NCI-H446 treated with DMSO at 0.1 percent for 48 hours (cell line): Measurements from ENCODE around the gene USH2A.
A peak's percentile ranks its signal among the peaks of the same experiment; 100 is the strongest.

ENCODE experiments used
- DNase-seq: peaks from one replicate; lab custom pipeline; 2025; lab: John Stamatoyannopoulos, UW

Gene USH2A

DNA sequence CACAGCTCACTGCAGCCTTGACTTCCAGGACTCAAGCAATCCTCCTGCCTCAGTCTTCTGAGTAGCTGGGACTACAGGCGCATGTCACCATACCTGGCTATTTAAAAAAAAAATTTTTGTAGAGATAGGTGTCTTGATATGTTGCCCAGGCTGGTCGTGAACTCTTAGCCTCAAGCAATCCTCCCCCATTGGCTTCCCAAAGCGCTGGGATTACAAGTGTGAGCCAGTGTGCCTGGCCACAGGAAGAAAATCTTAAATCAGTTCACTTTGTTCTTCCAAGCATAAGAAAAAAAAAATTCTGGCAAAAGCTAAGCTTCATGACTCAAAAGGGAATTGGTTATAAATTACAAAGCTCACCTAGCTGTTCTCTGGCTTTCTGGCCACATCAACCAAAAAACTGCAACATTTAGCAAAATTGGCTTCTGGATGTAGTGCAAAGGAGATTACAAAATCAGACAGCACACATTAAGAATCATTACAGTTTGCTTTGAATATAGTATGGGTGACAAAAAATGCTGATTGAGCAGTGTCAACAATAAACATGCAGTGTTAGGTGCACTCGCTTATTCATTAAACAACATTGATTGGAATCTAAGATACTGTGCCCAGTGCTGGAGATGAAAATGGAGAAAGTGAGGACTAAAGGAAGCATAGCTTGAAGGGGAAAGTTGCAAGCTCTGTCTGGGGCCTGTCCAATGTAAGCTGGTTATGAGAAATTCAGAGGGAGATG lies 779.5 kb downstream of the USH2A start:
- no peak for DNase-seq

DNA sequence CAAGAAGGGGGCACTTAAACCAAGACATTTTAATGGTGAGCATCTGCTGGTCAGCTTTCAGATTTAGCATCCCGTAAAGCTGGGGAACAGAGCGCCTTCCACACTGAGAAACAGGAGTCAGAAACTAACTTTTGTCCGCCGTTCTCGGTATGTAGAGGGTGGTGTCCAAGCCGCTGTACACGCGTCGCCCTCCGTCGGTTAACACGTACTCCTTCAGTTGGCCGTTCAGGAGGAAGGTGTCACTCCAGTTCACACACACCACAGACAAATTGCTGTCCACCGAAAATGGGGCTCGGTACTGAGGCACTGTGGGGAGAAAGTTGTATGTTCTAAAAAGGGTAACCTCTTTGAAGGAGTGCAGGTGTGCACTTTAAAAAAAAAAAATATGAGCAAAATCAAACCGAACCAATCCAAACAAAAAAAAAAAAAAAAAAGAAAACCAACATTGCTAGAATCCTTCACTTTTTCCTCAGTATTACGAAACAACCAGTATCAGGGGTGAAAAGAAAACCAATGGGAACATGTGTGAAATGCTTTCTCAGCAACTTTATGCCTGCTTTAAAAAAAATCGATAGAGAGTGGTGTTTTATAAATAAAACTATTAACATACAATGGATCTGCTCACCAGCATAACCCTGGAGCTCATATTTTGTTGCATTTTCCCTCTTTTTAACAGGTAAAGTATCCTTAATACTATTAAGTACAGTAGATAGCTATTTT lies 782.7 kb downstream of the USH2A start:
- DNase-seq: no peak

DNA sequence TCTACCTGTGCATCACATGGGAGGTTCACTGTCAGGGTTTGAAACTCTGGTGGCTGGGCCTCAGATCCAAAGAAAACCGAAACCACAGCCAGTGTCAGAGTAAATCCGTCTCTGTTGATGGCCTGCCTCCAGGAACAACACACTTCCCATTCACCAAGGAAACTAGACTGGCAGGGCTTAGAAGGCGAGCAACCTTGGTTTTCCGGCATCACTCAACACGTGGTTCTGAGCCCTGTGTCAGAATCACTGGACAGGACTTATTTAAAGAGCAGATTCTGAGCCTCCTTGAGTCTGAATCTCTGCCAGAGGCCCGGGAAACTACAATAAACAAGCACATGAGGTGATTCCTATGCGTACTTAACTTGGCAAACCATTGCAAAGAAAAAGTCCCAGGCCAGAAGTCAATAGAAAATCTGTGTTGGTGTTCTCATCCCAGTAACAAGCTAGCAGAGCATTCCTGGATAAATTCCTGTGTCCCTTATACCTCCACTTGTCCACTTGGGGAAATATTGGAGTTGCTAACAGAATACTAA lies 786.1 kb downstream of the USH2A start:
- DNase-seq: peak; percentile 21

DNA sequence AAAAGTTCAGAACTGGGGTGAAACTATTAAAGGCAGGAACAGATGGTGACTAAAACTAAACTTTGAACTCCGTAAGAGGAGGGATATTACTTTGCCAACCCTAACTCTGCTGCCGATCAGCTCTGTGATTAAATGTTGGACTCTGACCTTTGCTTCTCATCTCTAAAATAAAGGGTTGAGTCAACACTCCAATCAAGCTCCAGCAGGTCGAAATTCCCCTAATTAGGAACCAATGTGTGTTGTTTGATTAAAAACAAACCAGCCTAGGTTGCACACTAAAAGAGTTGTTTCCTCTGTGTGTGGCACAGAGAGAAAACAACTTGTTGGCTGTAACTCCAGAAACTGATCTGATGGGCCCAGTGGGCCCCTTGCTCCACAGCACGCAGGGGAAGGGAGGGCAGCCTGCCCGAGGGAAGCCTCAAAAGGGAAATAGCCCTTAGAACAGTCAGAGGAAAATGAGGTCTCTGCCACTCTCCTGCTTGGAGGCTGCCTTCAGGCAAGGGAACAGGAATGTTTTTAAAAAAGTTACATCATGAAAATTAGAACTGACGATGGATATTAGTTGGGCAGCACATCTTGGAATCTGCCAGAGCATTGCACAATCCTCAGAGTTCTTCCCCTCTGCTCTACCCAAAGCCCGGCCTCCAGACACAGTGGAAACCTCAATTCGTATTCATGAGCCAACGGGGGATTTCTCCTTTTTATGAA lies 786.8 kb downstream of the USH2A start:
- DNase-seq: no peak

DNA sequence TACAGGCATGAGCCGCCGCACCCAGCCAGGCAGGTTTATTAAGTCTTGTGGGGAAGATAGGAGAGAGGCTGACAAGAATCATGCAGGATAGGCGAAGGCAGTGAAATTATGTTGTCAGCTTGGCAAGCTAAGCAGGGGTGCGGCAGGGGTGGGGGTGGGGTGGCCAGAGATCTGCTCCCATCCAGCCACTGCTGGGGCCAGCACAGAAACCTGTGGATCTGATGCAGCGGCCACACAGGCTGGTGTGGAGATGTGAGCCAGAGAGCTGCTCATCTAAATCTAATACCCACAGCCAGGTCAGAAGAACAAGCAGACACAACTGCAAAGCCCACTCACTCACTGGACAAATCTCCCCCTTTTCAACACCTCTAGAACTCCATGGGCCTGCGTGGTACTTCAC lies 787.4 kb downstream of the USH2A start:
- DNase-seq: no peak

DNA sequence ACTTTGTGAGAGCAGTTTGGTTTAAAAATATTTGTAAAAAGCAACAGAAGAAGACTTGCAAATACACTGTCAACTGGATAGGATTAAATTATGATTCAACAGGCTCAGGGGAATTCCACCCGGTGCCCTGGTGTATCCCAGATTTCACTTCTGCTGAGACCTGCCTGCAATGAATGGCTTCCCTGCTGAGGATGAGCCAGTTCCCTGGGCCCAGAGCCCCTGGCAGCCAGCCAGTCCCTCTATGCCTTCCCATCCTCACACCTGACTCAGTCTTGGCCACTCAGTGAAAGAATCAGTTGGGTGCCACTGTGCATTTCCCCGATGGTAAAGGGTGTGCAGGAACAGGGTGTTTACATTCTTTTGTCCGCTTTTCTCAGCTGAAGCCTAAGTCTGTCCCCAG lies 791.8 kb downstream of the USH2A start:
- peak; percentile 14 for DNase-seq

DNA sequence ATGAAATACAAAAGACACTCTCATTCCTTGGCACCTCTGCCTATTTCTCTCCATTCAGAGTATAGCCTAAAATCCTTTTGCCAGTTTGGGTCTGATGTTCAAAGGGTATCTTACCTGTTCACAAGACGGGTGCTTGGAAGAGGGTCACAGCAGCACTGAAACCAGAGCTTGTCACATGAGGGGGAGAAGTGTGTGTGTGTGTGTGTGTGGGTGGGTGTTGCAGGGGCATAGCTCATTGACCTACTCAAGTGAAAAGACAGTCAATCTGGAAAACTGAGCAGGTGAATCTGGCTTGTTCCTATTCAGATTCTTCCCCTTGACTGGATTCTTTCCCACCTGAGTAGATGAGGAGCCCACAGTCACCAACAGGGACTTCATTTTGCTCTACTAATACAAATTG lies 792.2 kb downstream of the USH2A start:
- DNase-seq: no peak

DNA sequence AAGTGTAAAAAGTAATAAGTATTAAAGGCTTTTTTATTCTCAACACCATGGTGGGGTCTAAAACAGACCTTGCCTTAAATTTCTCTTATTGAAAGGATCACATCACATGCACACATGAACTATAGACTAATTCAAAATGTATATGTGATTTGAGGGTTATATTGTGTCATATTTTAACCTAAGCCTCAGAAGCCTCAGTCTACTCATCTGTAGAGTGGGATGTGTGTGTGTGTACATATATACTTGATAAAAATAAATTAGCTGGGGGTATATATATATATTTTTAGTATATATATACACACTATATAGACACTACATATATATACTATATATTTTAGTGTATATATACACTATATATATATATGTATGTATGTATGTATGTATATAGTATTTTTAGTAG lies 797.3 kb downstream of the USH2A start:
- no peak for DNase-seq

DNA sequence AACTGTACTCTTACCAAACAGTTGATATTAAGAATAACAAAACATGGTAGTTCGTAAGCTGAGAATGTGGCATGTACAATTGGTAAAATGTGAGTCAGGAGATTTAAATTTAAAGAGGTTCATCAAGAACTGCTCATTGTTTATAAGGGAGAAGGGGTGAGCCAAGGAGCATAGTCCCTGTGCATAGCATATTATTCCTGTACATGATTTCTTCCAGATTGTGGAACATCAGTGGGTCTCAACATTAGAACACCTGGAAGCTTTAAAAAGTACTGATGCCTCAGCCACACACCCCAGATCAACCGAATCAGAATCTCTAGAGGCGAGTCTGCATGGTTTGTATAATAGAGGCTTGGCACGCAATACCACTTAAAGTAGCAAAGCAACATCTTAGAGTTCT lies 800.1 kb downstream of the USH2A start:
- no peak for DNase-seq

DNA sequence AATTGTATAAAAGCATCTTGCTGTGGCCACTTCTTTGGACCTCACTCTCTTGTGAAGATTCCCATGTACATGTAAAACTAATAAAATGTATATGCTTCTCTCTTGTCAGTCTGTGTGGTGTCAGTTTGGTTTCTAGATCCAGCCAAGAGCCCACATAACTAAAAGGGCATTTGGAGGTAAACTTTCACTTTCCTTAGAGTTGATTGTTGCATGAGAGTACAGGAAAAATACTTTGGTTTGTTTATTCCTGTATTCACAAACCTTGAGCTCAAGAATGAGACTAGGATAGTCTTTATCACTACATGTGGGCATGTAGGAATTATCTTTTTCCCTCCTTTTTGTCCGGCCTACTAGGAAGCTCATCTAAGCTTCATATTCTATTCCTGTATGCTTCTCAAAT lies 805.3 kb downstream of the USH2A start:
- no peak for DNase-seq

DNA sequence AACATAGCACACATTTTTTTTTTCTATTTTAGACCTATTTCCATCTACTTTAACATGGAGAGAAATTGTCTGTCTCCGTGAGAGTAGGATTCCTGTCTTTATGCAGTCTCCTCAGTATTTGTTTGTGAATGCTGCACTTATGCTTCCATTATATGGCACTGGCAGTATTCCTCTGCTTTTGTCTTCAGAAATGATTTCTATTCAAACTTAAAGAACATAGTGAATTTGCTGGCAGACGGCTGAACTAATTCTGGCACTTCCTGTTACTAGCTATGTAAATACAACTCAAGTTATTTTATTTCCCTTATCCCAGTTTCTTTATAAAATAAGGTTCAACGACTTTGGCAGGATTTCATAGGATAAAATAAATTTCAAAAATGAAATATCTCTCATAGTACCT lies 810.9 kb downstream of the USH2A start:
- DNase-seq: no peak

DNA sequence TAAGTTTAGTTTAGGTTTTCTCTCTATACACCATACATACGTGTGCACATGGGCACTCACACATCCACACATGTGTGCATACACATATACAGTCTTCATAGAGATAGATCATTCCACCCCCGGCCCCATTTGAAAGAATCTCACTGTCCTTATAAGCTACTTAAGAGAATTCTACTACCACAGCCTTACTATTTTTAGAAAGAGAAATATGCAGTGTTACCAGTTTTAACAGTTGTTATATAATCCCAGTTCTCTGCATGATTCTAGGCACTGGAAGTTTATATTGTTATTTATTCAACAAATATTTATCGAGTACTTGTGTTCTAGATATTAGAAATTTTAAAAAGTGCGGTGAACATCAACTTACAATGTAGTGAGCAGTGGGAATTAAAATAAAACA lies 814.6 kb downstream of the USH2A start:
- no peak for DNase-seq

DNA sequence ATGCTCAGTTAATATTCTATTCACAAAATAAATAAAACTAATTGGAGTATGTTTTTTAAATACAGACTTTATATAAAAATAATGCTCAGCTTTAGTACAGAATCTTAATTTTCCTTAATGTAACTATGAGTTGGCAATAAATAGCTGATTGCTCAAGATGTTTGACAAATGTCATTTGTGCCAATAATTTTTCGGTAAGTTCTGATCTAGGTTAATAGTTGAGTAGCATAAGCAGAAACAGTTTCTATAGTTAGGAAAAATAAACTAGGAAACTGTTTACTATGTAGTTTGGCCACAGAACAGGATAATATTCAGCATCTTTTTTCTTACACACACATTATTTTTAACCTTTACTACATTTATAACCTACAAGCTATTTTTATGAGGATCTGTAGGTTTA lies 815.8 kb downstream of the USH2A start:
- no peak for DNase-seq

DNA sequence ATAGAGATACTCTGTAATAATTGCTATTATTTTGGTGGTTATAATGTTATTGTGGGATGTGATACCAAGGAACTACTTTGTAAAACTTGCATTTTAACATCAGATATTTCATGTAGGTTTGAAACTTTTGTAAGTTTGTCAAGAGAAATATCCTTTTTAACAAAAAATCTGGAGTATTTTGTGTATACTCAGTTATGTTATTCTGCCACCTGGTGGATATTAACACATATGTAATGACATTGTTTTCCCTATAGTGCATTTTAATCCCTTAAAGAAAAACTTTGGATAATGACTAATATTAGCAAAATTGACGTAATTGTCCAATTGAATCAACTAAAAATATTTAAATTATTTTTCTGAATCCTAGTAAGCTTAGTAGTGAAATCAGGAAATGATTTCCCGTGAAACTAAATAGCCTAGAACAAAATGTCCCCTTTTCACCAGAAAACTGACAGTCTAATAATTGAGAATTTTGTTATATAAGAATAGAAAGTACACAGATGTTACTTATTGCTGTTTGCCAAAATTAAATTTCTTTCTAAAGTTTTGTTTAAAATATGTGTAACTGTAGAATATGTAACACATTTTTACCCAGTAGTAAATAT lies 816.6 kb downstream of the USH2A start:
- no peak for DNase-seq

DNA sequence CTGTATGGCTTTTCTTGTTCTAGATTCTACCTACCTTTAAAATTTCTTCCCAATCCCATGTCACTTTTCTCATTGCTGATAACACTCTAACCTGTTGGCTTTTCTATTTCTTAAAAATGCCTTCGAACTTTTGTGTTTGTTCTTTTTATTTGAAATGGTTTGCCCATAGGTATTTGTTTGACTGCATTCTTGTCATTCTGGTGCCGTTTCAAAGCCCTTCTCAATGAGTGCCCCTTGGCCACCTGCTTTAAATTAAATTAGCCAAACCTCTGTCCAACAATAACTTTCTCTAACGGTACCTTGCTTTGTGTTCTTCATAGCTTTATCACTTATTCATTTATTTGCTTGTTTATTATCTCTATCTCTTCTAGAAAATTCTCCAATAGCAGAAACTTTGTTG lies 817.2 kb downstream of the USH2A start:
- DNase-seq: no peak

DNA sequence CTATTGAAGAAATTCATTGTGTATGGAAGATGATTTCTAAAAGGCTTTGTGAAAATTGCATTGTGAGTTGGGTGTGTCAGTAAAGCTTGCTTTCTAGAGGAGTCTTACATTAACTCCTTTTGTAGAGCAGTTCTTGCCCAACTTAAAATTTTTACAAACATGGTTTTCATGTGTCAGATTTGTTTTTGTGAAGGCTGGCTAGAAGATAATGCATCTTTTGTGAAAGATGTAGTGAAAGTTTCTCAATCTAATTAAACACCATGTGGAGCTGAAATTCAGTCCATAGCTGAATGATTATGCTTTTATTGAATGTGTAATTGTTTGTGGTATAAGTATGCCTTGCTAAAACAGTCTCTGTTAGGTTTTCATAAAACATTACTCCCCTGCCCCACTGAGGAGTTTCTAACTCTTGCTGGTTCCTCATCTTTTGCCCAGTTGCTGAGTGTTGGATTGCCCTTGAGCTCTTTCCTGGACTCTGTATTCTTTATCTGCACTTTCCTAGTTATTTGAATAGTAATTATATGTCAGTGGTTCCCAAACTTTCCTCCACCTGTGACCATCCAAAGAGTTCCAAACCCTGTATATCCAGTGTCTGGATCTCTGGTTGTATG lies 818.1 kb downstream of the USH2A start:
- DNase-seq: no peak

DNA sequence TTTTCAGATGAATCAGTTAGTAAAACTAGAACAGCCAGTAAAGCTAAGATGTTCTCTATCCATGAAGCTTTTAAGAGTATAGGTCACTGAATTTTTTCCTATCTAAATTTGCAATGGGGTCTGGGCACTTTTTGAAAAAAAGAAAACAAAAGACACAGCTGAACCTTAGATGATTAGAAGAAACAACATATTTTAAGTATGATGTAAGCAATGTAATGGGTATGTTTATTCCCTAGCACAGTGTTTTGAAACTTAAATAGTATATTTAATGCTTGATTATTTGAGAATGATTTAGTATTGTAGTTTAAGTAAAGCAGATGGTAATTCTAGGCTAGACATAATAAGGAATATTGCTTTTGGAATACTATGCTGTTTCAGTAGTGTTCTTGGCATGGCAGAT lies 819.9 kb downstream of the USH2A start:
- no peak for DNase-seq

DNA sequence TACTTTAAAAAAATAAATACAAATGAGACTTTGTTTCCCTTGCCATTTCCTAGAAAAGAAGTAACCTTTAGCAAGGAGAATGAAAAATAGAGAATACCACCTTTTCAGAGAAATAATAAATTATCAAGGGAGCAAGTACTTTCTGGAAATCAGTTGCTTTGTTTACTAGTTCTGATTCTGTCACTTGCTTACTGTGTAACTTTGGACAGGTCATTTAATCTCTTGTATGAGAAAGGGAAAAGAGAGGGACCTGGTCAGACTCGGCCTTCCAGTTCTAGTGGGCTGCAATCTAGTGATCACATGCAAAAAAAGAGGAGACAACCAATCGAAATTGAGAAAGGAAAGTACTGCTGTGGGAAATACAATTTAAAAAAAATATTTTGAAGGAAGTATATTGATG lies 822.0 kb downstream of the USH2A start:
- DNase-seq: no peak

DNA sequence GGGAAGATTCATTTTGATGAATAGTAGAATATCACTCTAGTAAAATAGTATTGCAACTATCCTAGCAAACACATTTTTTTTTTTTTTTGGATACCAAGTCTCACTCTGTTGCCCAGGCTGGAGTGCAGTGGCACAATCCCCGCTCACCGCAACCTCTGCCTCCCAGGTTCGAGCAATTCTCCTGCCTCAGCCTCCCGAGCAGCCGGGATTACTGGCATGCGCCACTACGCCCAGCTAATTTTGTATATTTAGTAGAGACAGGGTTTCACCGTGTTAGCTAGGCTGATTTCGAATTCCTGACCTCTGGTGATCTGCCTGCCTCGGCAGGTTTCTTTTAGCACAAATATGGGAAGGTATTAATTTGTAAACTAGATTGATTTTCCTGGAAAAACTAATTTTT lies 822.4 kb downstream of the USH2A start:
- no peak for DNase-seq

DNA sequence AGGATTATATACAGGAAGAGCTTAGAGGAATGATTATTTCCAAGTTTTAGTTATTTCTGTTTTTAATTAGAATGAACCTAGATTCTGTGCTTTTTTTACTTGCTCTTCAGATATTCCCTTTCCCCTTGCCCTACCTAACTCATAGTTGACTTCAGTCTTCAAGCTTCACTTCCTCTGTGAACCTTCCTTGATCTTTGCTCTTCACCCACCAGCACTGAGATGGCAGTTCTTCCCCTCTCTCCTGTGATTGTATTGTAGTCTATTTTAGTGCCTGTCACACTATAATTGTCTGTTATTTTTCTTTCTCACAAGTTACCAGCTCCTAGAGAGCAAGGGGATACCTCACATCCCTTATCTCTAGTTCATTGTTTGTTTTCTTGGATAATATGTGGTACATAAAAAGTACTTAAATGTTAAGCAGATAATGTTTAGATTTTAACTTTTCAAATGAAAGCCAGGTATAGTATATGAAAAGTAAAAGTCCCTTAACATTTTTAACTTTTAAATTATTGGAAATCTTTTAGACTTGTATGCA lies 822.9 kb downstream of the USH2A start:
- DNase-seq: no peak

DNA sequence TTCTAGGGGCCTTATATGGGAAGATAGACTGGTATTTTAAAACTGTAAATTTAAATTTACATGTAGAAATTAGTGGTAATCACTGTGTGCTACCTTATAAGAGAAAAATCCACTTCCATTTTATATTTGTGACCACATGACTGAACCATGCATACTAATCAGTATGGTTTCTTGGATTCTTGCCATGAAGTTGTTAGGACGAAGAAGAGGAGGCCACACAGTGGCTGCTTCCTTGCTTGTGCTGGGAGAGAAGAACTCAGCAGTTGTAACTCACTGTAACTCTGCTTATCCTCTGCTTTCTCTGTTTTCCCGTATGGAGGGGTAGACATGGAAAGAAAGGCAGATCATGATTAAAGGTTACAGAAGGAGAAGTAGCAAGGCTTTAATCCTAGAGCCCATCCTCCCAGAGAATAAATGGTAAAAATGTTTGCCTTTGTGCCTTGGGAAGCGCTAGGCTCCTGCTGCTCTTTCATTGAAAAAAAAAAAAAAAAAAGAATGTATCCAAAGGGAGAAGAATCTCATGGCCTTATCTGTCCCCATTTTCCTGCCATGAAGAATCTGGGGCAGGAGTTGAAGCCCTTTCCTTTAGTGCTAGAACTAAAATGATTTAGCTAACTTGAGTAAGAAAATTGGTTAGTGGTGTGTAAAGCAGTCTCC lies 823.7 kb downstream of the USH2A start:
- no peak for DNase-seq
